HG03060 (cell line): ENCODE measurements around the gene R3HDM2.

Experiments used
- ATAC-seq: cut with Tn5 transposase; IDR thresholded peaks from one replicate; pipeline ENCODE4 v1.9.1; 2021; ENCODE audit warnings: low read depth, moderate number of reproducible peaks; ENCODE audit not compliant: unreplicated experiment

The R3HDM2 gene

DNA sequence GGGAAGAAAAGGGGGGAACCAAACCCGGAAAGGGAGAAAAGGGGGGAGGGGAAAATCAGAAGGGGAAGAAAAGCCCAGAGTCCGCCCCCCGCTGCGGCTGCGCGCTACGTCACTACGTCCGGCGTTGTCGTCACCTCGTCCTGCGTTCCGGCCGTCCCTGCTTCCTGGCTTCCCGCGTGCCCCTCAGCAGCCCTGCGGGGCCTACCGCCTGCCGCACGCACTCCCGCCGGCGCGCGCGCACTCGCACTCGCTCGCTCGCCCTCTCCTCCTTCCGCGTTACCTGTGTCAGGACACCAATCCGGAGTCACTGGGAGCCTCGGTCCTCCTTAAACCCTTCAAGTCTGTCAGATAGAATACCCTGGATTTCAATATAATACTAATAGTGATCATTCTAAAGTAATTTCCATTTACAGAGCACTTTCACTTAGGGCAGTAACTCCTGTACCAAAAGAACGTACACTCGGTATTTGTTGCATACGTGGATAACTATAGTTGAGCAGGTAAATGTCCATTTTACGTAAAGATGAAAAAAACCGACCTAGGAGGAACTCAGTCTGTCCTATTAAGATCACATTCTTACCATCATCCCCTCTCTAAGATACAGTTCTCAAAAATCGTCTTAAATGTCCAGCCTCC lies at the start of gene R3HDM2:
R3HDM2 (minus strand) TSS at position 113 of the 636 bp plus-strand sequence. CDS start 120,615 bp downstream, outside the sequence.
- peak; percentile 86 for ATAC-seq

DNA sequence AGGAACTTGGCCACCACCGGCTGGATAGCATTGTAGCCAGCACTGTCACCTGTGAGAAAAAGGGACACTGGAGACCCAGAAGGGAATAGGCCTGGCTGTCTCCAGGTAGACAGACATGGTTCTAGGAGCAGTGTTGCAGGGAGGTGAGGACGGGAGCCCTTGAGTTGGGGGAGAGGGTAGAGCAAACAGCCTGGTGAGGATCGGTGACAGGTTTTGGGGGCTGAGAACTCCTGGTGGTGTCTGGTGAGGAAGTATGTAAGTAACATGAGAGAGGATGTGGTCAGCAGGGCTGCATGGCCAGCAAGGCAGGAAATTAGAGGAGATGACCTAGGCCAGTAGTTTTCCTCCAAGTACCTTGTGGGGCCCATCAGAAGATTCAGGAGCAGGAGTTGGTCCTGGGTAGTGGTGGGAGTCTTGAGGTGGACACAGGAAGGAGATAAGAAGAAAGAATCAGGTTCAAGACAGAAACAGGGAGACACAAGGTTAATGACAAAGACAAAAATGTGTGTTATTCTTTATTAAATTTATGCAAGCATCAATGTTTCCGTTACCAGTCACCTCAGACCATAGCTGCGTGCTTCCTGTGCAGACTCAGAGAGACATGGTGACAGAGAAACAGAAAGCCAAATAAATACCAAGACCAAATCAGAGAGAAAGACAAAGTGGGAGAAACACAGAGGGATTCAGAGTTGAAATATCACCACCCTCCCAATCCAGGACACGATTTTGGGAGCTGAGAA lies 48.7 kb upstream of the R3HDM2 start, which contains the start of gene ARHGAP9:
ARHGAP9 (minus strand) TSS at position 491 of the 740 bp plus-strand sequence; CDS start at position 31, 460 bp downstream.
- ATAC-seq, result no peak

DNA sequence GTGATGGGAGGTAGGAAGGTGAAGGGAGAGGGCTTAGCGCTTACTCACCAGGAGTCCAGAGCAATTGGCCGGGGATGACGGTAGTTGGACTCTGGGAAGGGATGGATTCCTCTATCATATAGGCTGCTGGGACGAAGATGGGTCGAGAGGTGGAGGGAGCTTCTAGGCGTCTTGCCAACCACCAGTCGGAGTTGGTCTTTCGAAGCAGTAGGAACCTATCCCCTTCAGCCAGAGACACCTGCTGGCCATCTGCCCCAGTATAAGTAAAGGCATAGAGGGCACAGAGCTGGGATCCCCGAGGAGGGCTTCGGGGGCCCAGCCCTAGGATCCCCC lies 48.2 kb upstream of the R3HDM2 start:
- no peak for ATAC-seq

DNA sequence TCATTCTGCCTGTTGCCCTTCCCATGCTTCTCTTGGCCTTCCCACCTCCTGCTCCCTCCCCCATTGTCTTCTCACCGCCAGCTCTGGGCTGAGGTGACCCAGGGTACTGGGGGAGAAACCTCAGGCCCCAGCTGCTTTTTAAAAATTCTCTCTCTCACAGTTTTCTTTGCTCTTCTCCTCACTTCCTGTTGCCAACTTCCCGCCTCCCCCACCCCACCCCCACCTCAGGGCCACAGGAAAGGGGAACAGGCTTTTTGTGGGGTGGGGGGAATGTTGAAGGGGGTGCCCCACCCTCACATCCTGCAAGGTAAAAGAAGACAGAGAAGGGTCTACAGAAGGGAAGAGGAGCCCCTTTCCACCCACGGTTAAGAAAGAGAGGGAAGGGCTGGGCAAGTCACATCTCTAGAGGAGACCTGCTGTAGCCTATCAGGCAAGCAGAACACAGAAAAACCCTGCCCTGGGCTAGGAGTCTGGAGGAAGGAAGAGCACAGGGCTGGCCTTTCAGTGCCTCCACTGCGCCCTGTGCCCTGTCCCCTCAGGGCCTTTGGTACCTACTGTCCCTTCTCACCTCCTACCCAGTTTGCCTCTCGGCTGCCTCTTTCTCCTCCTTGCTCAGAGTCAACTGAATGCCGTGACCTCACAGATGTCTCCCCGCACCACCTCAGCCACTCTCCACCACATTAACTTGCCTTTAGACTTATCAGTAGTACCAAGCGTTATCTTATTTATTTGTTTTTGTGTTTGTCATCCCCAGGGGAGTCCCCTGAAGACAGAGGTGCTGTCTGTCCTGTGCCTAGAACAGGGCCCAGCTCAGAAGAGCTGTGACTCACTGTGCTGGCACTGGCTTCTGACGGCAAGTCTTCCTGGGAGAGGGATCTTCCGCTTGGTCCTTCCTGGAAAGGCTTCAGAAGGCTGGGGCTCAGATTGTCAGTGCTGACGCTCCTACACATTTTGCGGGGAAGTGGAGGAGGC lies 47.2 kb upstream of the R3HDM2 start:
- ATAC-seq, result no peak

DNA sequence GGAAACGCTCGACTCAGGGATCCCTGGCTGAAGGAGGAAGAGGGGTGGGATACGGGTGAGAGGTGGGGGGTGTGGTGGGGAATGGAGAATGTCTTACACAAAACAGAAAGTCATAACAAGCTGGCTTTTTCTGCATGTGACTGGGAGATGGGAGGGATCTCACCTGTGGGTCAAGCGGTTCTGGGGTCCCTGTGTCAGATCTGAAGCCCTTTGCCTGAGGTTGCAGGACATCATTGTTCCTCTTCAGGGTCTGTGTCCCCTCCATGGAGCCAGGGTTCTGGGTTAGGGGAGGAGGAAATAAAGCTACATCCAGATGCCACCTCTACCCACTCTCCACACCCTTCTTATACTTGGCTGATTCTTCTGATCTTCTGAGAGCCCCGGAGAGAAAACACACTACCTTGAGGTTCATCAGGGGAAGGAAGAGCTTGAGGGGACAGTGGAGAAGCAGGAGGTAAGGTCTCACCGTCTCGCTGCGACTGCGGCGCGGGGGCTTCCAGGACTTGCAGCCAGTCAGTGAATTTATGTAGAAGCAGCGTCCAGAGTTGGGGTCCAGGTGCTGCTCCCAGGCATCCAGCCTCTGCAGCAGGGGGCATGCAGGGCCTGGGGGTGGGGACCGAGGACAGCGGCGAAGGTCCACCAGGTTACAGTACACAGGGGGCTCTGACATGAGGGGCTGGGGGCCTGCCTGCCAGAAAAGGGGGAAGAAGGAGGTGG lies 46.3 kb upstream of the R3HDM2 start:
- no peak for ATAC-seq

DNA sequence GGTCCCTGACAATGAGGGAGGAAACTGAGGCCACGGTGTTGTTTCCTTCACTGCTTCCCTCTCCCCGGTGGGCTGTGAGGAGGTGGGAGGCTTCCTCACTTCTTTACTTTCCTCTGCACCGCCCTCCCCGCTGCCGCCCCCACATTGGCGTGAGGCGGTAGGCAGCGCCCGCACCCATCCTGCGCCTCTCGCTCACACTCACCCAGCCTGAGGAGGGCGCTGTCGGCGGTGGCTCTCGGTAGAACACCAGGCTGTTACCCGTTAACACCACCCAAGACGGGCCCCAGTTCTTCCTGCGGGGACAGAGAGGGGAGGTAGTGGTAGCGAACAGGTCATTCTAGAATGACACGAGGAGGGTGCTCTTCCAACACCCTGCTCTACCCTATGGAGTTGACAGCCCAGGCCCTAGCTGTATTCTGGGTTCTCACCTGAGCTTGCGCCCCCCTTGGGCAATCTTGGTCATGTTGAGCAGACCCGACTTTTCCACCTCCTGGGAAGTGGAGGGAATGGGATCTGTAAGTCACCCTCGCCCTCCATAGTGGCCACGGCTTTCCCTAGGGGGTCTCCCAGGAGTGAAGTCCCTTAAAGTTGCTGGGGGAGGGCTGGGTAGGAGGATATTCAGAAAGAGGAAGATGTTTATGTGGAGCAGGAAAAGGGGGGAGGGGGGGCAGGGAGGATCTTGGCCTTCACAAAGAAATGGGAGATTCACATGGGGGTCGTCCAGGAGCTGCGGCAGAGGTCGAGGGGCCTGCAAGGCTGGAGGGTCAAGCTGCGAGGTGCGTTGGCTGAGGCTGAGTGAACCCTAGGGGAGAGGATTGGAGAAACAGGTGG lies 45.5 kb upstream of the R3HDM2 start:
- ATAC-seq, result no peak

DNA sequence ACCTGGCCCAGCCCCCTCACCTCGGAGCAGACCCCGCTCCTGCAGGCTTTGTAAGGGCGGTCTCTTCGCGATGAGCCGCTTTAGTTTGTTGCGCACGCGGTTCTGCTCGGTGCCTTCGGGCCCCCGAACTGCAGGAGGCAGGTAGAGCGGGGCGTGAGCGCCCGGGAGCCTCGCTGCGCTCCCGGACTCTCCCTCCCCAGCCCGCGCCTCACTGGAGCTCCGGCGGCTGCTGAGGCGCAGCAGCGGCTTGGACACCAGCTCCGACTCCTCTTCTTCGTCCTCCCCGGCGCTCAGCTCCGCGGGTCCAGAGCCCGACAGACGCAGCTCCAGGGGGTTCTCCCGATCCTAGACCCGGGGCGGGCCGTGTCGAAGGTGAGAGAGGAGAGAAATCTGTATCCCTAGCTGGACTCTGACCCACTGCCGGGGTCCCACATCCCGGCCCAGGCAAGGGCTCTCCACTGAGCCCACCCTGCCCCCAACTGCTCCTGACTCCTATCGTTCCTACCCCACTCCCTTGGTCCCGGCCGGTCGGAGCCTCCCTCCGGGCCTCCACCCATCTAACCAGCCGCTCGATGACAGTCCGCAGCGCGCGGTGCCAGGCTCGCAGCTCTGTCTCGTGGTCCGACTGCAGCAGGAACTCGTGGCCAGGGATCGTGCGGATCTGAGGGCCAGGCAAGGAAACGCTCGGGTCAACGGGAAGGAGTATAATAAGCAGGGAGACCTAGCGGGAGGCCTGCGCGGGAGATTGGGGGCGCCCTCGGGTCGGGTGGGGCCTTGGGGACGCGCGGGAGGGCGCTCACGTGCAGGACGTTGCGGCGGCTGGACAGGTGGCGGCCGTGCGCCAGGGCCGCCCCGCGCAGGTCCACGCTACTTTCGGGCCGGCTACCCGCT lies 44.7 kb upstream of the R3HDM2 start:
- ATAC-seq, result no peak

DNA sequence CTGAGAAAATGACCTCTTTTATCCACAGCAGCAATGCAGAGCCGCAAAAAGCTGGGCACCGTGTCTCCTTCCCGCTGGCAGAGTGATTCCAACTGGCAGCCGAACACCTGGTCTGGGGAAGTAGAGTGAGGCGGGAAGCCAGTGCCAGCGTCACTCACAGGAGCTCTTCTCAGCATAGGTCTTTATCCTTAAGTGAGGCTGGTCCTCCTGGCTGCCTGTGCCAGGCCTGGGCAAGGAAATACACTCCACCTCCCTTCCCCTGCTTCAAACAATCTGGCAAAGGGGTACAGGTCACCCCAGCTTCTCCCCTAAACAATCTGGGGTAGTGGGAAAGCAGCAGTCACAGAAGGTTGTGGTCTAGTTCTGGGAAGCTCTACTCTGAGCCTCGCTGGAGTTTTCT lies 44.0 kb upstream of the R3HDM2 start:
- no peak for ATAC-seq

DNA sequence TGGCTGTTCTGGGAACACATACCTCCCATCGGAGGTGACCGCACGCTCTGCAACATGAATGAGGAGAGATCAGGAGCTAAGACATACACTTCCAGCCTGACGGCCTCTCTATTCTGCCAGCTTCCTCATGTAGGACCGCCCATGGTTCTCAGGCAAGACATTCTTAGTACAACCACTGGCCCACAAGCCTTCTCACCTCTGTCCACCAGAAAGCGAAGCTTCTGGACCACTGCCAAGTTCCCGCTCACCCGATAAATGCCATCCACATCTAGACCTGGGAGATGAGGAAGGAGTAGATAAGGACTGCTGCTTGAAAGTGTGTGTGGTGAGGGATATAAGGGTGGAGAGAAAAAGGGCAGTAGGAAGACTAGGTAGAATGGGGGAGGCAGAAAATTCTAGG lies 43.6 kb upstream of the R3HDM2 start:
- no peak for ATAC-seq

DNA sequence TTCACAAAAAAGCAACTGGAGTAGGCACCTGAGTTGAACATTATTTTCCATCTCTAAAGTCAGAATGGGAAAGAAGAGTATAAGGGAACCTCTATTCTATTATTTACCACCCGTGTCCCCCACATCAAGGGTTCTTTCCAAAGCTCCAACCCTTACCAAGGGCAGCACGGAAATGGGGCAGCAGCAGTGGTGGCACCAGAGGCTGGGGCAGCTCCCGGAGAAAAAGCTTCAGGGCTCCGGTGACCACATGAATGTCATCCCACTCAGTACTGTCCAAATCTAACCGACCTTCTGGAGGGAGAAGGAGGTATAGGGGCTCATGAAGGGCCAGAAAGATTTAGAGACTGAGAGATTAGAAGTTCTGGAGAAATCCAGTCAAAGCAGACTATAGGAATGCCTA lies 43.0 kb upstream of the R3HDM2 start:
- no peak for ATAC-seq

DNA sequence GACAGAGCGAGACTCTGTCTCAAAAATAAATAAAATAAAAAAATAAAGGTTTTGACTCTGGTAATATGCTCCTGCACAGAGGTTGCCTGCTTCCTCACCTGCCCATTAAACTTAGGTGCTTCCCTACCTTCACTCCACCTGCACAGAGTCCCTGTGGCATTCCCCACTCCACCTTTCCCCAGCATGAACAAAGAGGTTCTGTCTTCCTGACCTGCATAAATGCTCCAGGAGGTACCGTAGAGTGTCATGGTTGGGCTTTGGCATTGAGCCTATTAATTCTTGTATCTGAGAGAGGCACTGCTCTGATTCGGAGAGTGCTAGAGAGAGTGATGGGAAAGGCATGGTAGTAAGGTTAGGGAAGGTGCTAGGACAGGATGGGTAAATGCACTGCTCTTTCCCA lies 42.5 kb upstream of the R3HDM2 start:
- ATAC-seq, result no peak

DNA sequence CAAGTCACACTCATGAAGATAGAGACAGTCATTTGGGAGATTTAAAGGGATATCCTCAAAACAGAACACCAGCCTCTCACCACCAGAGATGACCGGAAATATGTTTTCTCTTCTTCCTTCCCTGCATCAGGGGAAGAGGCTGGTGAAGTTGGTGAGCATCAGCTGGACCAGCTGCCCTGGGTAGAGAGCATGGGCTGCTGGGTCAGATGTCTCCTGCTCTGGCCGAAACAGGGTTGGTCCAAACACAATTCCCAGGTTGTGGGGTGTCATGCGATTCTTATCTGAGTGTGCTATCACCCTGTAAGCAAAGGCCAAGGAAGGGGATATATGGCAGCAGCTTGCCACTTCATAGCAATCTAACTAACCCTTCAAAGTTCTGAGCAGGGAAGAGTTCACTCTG lies 41.5 kb upstream of the R3HDM2 start:
- no peak for ATAC-seq

DNA sequence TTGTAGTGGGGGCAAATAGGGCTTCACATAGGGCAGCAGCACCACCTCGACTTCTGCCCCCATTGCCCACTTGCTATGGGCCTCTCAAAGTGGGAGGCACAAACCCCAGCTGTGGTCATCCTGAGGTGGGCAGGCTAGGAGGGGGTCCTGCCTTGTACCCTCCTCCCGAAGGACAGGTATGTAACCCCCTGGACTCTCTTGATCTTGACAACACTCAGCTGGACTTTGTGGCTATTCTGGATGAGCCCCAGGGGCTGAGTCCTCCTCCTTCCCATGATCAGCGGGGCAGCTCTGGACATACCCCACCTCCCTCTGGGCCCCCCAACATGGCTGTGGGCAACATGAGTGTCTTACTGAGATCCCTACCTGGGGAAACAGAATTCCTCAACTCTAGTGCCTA lies 40.8 kb upstream of the R3HDM2 start:
- ATAC-seq, result no peak

DNA sequence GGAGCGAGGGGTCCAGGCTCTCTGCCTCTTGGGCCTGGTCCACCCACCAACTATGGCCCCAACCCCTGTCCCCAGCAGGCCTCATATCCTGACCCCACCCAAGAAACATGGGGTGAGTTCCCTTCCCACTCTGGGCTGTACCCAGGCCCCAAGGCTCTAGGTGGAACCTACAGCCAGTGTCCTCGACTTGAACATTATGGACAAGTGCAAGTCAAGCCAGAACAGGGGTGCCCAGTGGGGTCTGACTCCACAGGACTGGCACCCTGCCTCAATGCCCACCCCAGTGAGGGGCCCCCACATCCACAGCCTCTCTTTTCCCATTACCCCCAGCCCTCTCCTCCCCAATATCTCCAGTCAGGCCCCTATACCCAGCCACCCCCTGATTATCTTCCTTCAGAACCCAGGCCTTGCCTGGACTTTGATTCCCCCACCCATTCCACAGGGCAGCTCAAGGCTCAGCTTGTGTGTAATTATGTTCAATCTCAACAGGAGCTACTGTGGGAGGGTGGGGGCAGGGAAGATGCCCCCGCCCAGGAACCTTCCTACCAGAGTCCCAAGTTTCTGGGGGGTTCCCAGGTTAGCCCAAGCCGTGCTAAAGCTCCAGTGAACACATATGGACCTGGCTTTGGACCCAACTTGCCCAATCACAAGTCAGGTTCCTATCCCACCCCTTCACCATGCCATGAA lies 40.3 kb upstream of the R3HDM2 start:
- no peak for ATAC-seq

DNA sequence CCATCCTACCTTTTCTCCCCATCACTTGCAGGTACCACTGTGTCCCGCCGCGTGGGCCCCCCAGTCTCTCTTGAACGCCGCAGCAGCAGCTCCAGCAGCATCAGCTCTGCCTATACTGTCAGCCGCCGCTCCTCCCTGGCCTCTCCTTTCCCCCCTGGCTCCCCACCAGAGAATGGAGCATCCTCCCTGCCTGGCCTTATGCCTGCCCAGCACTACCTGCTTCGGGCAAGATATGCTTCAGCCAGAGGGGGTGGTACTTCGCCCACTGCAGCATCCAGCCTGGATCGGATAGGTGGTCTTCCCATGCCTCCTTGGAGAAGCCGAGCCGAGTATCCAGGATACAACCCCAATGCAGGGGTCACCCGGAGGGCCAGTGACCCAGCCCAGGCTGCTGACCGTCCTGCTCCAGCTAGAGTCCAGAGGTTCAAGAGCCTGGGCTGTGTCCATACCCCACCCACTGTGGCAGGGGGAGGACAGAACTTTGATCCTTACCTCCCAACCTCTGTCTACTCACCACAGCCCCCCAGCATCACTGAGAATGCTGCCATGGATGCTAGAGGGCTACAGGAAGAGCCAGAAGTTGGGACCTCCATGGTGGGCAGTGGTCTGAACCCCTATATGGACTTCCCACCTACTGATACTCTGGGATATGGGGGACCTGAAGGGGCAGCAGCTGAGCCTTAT lies 39.6 kb upstream of the R3HDM2 start:
- no peak for ATAC-seq

DNA sequence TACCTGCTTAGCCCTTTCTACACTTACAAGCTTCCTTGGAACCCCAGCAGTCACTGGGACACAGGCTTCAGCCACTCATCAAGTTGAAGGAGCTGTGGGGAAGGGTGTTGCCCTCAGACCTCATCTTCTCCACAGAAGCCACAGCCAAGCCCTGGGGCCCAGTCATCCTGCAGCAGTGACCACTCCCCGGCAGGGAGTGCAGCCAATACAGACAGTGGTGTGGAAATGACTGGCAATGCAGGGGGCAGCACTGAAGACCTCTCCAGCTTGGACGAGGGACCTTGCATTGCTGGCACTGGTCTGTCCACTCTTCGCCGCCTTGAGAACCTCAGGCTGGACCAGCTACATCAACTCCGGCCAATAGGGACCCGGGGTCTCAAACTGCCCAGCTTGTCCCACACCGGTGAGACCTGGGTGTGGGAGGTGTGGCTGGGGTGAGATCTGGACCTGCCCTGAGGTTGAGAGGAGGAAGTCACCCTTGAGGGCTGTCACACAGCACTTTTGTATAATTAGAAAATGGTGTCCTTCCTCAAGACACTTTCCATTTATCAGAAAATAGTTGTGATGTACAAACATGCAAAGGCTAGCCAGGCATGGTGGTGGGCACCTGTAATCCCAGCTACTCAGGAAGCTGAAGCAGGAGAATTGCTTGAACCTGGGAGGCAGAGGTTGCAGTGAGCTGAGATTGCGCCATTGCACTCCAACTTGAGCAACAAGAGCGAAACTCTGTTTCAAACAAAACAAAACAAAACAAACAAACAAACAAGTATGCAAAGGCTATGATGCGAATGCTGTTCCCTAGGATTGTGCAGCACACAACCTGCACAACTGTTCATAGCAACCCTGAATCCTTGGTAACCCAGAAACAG lies 38.7 kb upstream of the R3HDM2 start:
- ATAC-seq, result no peak

DNA sequence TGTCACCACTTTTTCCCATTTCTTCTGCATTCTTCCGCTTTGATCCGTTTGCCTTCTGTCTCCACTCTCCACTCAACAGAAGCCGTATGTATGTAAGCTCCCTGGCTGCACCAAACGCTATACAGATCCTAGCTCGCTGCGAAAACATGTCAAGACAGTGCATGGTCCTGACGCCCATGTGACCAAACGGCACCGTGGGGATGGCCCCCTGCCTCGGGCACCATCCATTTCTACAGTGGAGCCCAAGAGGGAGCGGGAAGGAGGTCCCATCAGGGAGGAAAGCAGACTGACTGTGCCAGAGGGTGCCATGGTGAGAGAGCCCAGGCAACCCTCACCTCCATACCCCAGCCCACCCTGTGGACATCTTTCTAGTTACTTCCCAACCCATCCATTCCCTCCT lies 37.1 kb upstream of the R3HDM2 start:
- ATAC-seq, result no peak
